GM18861 (cell line): ENCODE results near the gene ALOXE3.
"Not testable (repeated sequence)": the region's sequence is repeated elsewhere in the genome, so short reads cannot be mapped to it uniquely, and the experiment has no call there.

Source experiments
- ATAC-seq: cut with Tn5 transposase; IDR thresholded peaks from one replicate; pipeline ENCODE4 v1.9.1; 2021; ENCODE audit not compliant: unreplicated experiment

The ALOXE3 gene

GRCh38 chr17:8100763-8101162, 17.6 kb downstream of the ALOXE3 start:
- ATAC-seq = no peak

- no peak for ATAC-seq
These were observed 18.2 kb downstream of the ALOXE3 start for GRCh38 chr17:8100111-8100510.

- ATAC-seq = no peak
These were observed 21.8 kb downstream of the ALOXE3 start for GRCh38 chr17:8096541-8096940.

- no peak for ATAC-seq
These were observed 23.0 kb downstream of the ALOXE3 start for GRCh38 chr17:8095361-8095760.

- peak; percentile 80 for ATAC-seq
These were observed 27.2 kb downstream of the ALOXE3 start for GRCh38 chr17:8091033-8091687.

GRCh38 chr17:8089728-8090127, 28.6 kb downstream of the ALOXE3 start:
- ATAC-seq = no peak

- no peak for ATAC-seq
These were observed 30.4 kb downstream of the ALOXE3 start for GRCh38 chr17:8087952-8088230.

- ATAC-seq = no peak
These were observed 31.0 kb downstream of the ALOXE3 start, which contains the start of gene ALOX12B for GRCh38 chr17:8087075-8087951. Gene ALOX12B (minus strand): TSS chr17:8087716. CDS start chr17:8087442, 274 bp downstream.

- no peak for ATAC-seq
These were observed 34.1 kb downstream of the ALOXE3 start for GRCh38 chr17:8084250-8084649.

- ATAC-seq = no peak
These were observed 36.0 kb downstream of the ALOXE3 start for GRCh38 chr17:8082292-8082691.

- no peak for ATAC-seq
These were observed 36.4 kb downstream of the ALOXE3 start for GRCh38 chr17:8081876-8082275.

GRCh38 chr17:8080799-8081219, 37.5 kb downstream of the ALOXE3 start:
- ATAC-seq = no peak

- no peak for ATAC-seq
These were observed 38.0 kb downstream of the ALOXE3 start for GRCh38 chr17:8080208-8080798.

- peak; percentile 68 for ATAC-seq
These were observed 38.8 kb downstream of the ALOXE3 start for GRCh38 chr17:8079291-8080207.

GRCh38 chr17:8077939-8078338, 40.4 kb downstream of the ALOXE3 start:
- ATAC-seq = not testable (repeated sequence)

- no peak for ATAC-seq
These were observed 41.6 kb downstream of the ALOXE3 start for GRCh38 chr17:8076502-8077266.

GRCh38 chr17:8075574-8076342, 42.6 kb downstream of the ALOXE3 start:
- no peak for ATAC-seq

- no peak for ATAC-seq
These were observed 43.2 kb downstream of the ALOXE3 start for GRCh38 chr17:8075081-8075480.

- no peak for ATAC-seq
These were observed 43.8 kb downstream of the ALOXE3 start for GRCh38 chr17:8074554-8074953.
